ENCODE measurements around the gene MYZAP. TPM values are rescaled to one million over a fixed set of nuclear protein-coding genes. Genes with fewer than 3 reads are reported as not detected.

Gene MYZAP
- total and polyA plus RNA-seq, 2 of the 13 experiments (the other 11 are each of a cell fraction or from before 2014, with no cell fraction given), result not detected

GRCh38 chr15:57643826-57644225, 52.1 kb downstream of the MYZAP start:
- Histone ChIP-seq H4K20me1 (ENCODE audit: insufficient read depth, low read length) (no peaks in the 10 kb centered on the region), H3K79me2 (ENCODE audit: insufficient read depth, low read length) (no peaks in the 10 kb centered on the region), H3K4me2 (ENCODE audit: low read depth, low read length) (no peak overlapping the region), H3K4me1 (ENCODE audit: insufficient read depth, low read length) (no peaks in the 10 kb centered on the region), H3K4me3 (replicated peaks in 1 of 3; ENCODE audit: insufficient read depth in 1 of 3, low read depth in 2 of 3, low read length in 3 of 3) (no peak overlapping the region), H3K27ac (ENCODE audit: extremely low read length, insufficient read depth, low read length) (no peak overlapping the region), H3K36me3 (replicated peaks in 1 of 2; ENCODE audit: control insufficient read depth in 1 of 2, insufficient read depth in 2 of 2, low read length in 2 of 2) (no peaks in the 10 kb centered on the region), H3K9me3 (ENCODE audit: low read length) (no peaks in the 10 kb centered on the region), H3K27me3 (ENCODE audit: control insufficient read depth in 1 of 2, insufficient read depth in 2 of 2, low read length in 2 of 2) (peaks cover 0 to 11% of the 10 kb centered on the region in 2 experiments; a peak in 2 of 5 replicates), H2AFZ (ENCODE audit: low read length) (no peak overlapping the region), H3K9ac (ENCODE audit: insufficient read depth, low read depth, low read length) (no peak overlapping the region)
- TF ChIP-seq NFYC (CRISPR knock-in tag; IDR thresholded peaks at IDR 0.05), result no peak
- TF ChIP-seq AKAP8 (CRISPR knock-in tag; IDR thresholded peaks at IDR 0.05), result no peak
- no peak for TF ChIP-seq ZBTB7A (CRISPR knock-in tag; IDR thresholded peaks at IDR 0.05)
- no peak for TF ChIP-seq ISX (CRISPR knock-in tag; conservative IDR thresholded peaks at IDR 0.05)
- TF ChIP-seq ZNF468 (CRISPR knock-in tag; IDR thresholded peaks at IDR 0.05), result no peak
- no peak for TF ChIP-seq PHF8 (CRISPR knock-in tag; IDR thresholded peaks at IDR 0.05)
- no peak for TF ChIP-seq FOSL1 (CRISPR knock-in tag; IDR thresholded peaks at IDR 0.05; ENCODE audit: borderline replicate concordance)
- TF ChIP-seq ETV5 (CRISPR knock-in tag; IDR thresholded peaks at IDR 0.05; ENCODE audit: borderline replicate concordance), result no peak
- DNase-seq (ENCODE audit: low spot score), result no peak
- WGBS (ENCODE audit: low lambda C conversion rate), result 38% methylated on average over 4 of the region's 4 CpGs
- in situ Hi-C loops (cut with HindIII; ENCODE audit: extremely low pct_ligation_motif_present, low pct_unique_long_range_greater_than_20kb) (no loop called here), intact Hi-C loops (cut with micrococcal nuclease; ENCODE audit: unreplicated experiment) (no loop called here)
- FAIRE-seq, result no peak
- ChIA-PET POLR2A (no interaction called here), CTCF (ENCODE audit: low intra/inter-chr PET ratio, low total read pairs) (no interaction called here)
- ATAC-seq, result no peak
- BruUV-seq (replicated peaks), result no TSS peak

DNA sequence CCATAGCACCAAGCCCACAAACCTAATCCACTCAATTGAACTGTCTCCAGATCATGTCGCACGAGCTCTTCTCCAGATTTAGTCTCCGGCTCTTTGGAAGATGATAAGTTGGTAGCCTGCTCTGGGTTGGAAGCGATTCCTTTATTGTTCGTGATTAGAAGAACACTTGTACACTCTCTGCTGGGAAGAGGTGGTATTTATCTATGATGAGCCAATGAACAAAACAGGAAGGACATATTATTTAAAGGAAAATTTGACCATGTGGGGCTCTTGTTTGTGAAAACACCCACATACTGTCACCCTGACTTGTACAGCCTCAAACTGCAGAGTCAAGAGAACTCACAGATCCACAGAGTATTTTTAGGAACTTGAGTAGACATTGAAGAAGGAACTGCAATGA, 54.4 kb downstream of the MYZAP start:
- no peaks in the 10 kb centered on the region for H3K36me3 ChIP-seq (replicated peaks in 1 of 2; ENCODE audit: control insufficient read depth in 1 of 2, insufficient read depth in 2 of 2, low read length in 2 of 2)
- no TSS peak for BruUV-seq (replicated peaks)
- POLR2A ChIA-PET, result no interaction called here
- no peaks in the 10 kb centered on the region for H3K4me1 ChIP-seq (ENCODE audit: insufficient read depth, low read length)
- H3K27ac ChIP-seq (ENCODE audit: extremely low read length, insufficient read depth, low read length), result no peak overlapping the region
- CTCF ChIA-PET (ENCODE audit: low intra/inter-chr PET ratio, low total read pairs), result no interaction called here
- no peak for ATAC-seq
- in situ Hi-C loops (cut with HindIII; ENCODE audit: extremely low pct_ligation_motif_present, low pct_unique_long_range_greater_than_20kb), result no loop called here
- no peak for DNase-seq (ENCODE audit: low spot score)
- WGBS (ENCODE audit: low lambda C conversion rate), result 33% methylated on average over 3 of the region's 5 CpGs
- no peaks in the 10 kb centered on the region for H3K79me2 ChIP-seq (ENCODE audit: insufficient read depth, low read length)
- H3K9ac ChIP-seq (ENCODE audit: insufficient read depth, low read depth, low read length), result no peak overlapping the region
- no peaks in the 10 kb centered on the region for H3K9me3 ChIP-seq (ENCODE audit: low read length)
- H2AFZ ChIP-seq (ENCODE audit: low read length), result no peak overlapping the region
- no peak overlapping the region for H3K4me2 ChIP-seq (ENCODE audit: low read depth, low read length)
- intact Hi-C loops (cut with micrococcal nuclease; ENCODE audit: unreplicated experiment), result no loop called here
- no peak for FAIRE-seq
- no peak overlapping the region for H3K4me3 ChIP-seq (replicated peaks in 1 of 3; ENCODE audit: insufficient read depth in 1 of 3, low read depth in 2 of 3, low read length in 3 of 3)
- H4K20me1 ChIP-seq (ENCODE audit: insufficient read depth, low read length), result no peaks in the 10 kb centered on the region
- peaks cover 0 to 5% of the 10 kb centered on the region in 2 experiments; a peak in 3 of 5 replicates for H3K27me3 ChIP-seq (ENCODE audit: control insufficient read depth in 1 of 2, insufficient read depth in 2 of 2, low read length in 2 of 2)
- TF ChIP-seq ZNF343 (CRISPR knock-in tag; IDR thresholded peaks at IDR 0.05), result no peak
- TF ChIP-seq ZNF609 (CRISPR knock-in tag; IDR thresholded peaks at IDR 0.05; ENCODE audit: borderline replicate concordance), result no peak
- no peak for TF ChIP-seq FOXC1 (CRISPR knock-in tag; IDR thresholded peaks at IDR 0.05; ENCODE audit: borderline replicate concordance)
- no peak for TF ChIP-seq ZNF235 (CRISPR knock-in tag; IDR thresholded peaks at IDR 0.05; ENCODE audit: borderline replicate concordance)
- TF ChIP-seq ETV6 (CRISPR knock-in tag; conservative IDR thresholded peaks at IDR 0.05), result no peak
- no peak for TF ChIP-seq PRMT3 (CRISPR knock-in tag; IDR thresholded peaks at IDR 0.05; ENCODE audit: borderline replicate concordance, low read depth)
- TF ChIP-seq MAFK (conservative IDR thresholded peaks at IDR 0.05 in 1 of 2, IDR thresholded peaks at IDR 0.05 in 1 of 2; ENCODE audit: low read length in 2 of 2), result no peak
- no peak for TF ChIP-seq SOX6 (IDR thresholded peaks at IDR 0.05)
- TF ChIP-seq SOX6 (CRISPR knock-in tag; IDR thresholded peaks at IDR 0.05), result no peak
